SU-DHL-6 (cell line): ENCODE data around the gene SFI1.

Experiments used
- H2AFZ ChIP-seq: fragments of 200-600 bp; sonication (generic); 2 replicates; pipeline ENCODE4 v1.6.1; 2014; ENCODE audit warnings: low read depth, mild to moderate bottlenecking, moderate library complexity, mixed read lengths, antibody characterized with exemption, low read length; ENCODE audit not compliant: severe bottlenecking
- H3F3A ChIP-seq: fragments of 200-600 bp; shearing (Covaris generic); 2 replicates; pipeline ENCODE4 v1.6.0; 2016; ENCODE audit warnings: antibody characterized with exemption, mild to moderate bottlenecking; ENCODE audit not compliant: insufficient read depth
- H3K27ac ChIP-seq: fragments of 200-600 bp; sonication (generic); 2 replicates; pipeline ENCODE4 v1.5.1; 2016; ENCODE audit warnings: low read depth, mild to moderate bottlenecking, low read length, moderate library complexity, mixed read lengths
- H3K27me3 ChIP-seq: fragments of 200-600 bp; sonication (generic), shearing (Covaris generic); 2 replicates; pipeline ENCODE4 v1.6.0; 2014; ENCODE audit warnings: mild to moderate bottlenecking, low read length
- H3K36me3 ChIP-seq: fragments of 200-600 bp; sonication (generic); 2 replicates; pipeline ENCODE4 v1.6.1; 2014; ENCODE audit warnings: mild to moderate bottlenecking, low read length, mixed read lengths
- H3K4me2 ChIP-seq: fragments of 300-600, 200-600 bp; shearing (Covaris generic), sonication (generic); 2 replicates; pipeline ENCODE4 v1.6.0; 2014; ENCODE audit warnings: low read length, low read depth, mild to moderate bottlenecking; ENCODE audit not compliant: poor library complexity, severe bottlenecking
- H3K4me3 ChIP-seq: fragments of 200-600 bp; sonication (generic); 2 replicates; pipeline ENCODE4 v1.5.1; 2014; ENCODE audit warnings: antibody characterized with exemption, low read length, mild to moderate bottlenecking, mixed read lengths; ENCODE audit not compliant: insufficient read depth, poor library complexity, severe bottlenecking
- H3K79me2 ChIP-seq: fragments of 200-600 bp; sonication (generic); 2 replicates; pipeline ENCODE4 v1.6.1; 2014; ENCODE audit warnings: mild to moderate bottlenecking, low read length, moderate library complexity; ENCODE audit not compliant: insufficient read depth
- H3K9ac ChIP-seq: fragments of 200-600 bp; sonication (generic); 2 replicates; pipeline ENCODE4 v1.7.0; 2014; ENCODE audit warnings: mild to moderate bottlenecking, low read length
- H3K9me2 ChIP-seq: fragments of 200-600 bp; sonication (generic); replicated peaks from 2 replicates; pipeline ENCODE4 v1.6.1; 2014; ENCODE audit warnings: low read length; ENCODE audit not compliant: insufficient read depth
- H3K9me3 ChIP-seq: fragments of 200-600 bp; sonication (generic); 2 replicates; pipeline ENCODE4 v1.6.1; 2014; ENCODE audit warnings: low read length, mixed read lengths; ENCODE audit not compliant: insufficient read depth
- H4K20me1 ChIP-seq: fragments of 200-600 bp; sonication (generic); 2 replicates; pipeline ENCODE4 v1.6.1; 2014; ENCODE audit warnings: low read depth, mild to moderate bottlenecking, antibody characterized with exemption, low read length, moderate library complexity, mixed read lengths
- CTCF ChIP-seq: fragments of 200-600 bp; sonication (generic); IDR thresholded peaks from one replicate; pipeline ENCODE4 v1.5.1; 2017; ENCODE audit warnings: antibody characterized with exemption, mild to moderate bottlenecking, low read length, moderate library complexity; ENCODE audit not compliant: insufficient read depth, poor library complexity, severe bottlenecking
- EZH2phosphoT487 ChIP-seq: fragments of 200-600 bp; sonication (generic), shearing (Covaris generic); conservative IDR thresholded peaks from 2 replicates; pipeline ENCODE4 v1.6.1; 2018; ENCODE audit warnings: mild to moderate bottlenecking, antibody characterized with exemption, low read length, moderate library complexity, mixed read lengths

SFI1 gene

GRCh38 chr22:31566484-31566883 lies 70.1 kb downstream of the SFI1 start:
- no peaks in the 10 kb centered on the region for H3K9me2 ChIP-seq
- H3K36me3 ChIP-seq = peaks cover 11% of the 10 kb centered on the region; the same call in 1 of the 2 replicates
- H3K4me2 ChIP-seq = no peak overlapping the region
- no peaks in the 10 kb centered on the region for H3K9me3 ChIP-seq
- H3K9ac ChIP-seq = no peak overlapping the region
- TF ChIP-seq CTCF (no peak), EZH2phosphoT487 (no peak)
- no peaks in the 10 kb centered on the region for H4K20me1 ChIP-seq
- no peak overlapping the region for H3K27ac ChIP-seq
- no peaks in the 10 kb centered on the region for H3K27me3 ChIP-seq
- H3K79me2 ChIP-seq = no peaks in the 10 kb centered on the region
- no peak overlapping the region for H2AFZ ChIP-seq
- H3F3A ChIP-seq = peaks cover 4% of the 10 kb centered on the region; the same call in 1 of the 2 replicates
- no peak overlapping the region for H3K4me3 ChIP-seq

DNA sequence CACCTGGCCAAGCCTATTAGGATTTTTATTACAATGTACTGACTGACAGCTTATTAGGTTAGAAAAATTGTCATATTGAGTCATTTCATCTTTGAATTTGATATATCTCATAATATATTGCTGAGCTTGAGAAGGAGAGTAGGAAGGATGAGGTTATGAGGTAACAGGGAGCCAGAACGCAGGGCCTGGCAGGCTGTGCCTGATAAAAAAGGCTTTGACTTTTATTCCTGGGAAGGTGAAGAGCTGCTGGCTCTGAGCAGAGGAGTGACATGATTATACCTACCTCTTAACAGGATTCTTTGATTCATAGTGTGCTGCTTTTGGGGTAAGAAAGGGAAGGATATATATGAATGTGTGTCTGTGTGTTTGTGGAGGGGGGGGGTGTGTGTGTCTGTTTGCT lies 70.9 kb downstream of the SFI1 start:
- Histone ChIP-seq H3K4me3 (no peak overlapping the region), H2AFZ (no peak overlapping the region), H3K4me2 (no peak overlapping the region), H4K20me1 (no peaks in the 10 kb centered on the region), H3K9ac (no peak overlapping the region), H3K9me3 (no peaks in the 10 kb centered on the region), H3K36me3 (peaks cover 8% of the 10 kb centered on the region; the same call in 1 of the 2 replicates), H3K9me2 (no peaks in the 10 kb centered on the region), H3K27ac (no peak overlapping the region), H3K79me2 (no peaks in the 10 kb centered on the region), H3K27me3 (no peaks in the 10 kb centered on the region), H3F3A (no peaks in the 10 kb centered on the region)
- TF ChIP-seq CTCF (no peak), EZH2phosphoT487 (no peak)

DNA sequence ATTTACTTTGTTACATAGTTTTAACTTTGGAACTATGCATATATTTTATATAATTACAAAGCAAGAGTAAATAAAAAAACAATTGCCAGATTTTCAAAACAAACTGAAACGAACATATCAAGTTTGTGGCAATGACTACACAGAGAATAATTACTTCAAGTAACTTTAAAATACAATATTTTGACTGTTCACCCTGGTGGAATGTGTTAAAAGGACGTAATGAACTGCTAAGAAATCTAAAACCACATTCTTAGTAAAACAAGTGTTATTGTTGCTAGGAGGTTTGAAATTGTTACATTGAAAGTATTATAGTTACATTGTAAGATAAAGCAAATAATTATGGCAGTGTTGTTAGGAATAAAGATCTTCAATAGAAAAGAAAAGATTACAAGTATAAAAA lies 71.4 kb downstream of the SFI1 start:
- TF ChIP-seq EZH2phosphoT487 (no peak), CTCF (no peak)
- Histone ChIP-seq H3K9ac (no peak overlapping the region), H3K79me2 (no peaks in the 10 kb centered on the region), H3K9me3 (no peaks in the 10 kb centered on the region), H3K27ac (no peak overlapping the region), H4K20me1 (no peaks in the 10 kb centered on the region), H3K9me2 (no peaks in the 10 kb centered on the region), H3K27me3 (no peaks in the 10 kb centered on the region), H2AFZ (no peak overlapping the region), H3K4me2 (no peak overlapping the region), H3K4me3 (no peak overlapping the region), H3K36me3 (peaks cover 8% of the 10 kb centered on the region; the same call in 1 of the 2 replicates), H3F3A (no peaks in the 10 kb centered on the region)
